ENCODE measurements around the gene ST8SIA1.
"Not testable (repeated sequence)": the region's sequence is repeated elsewhere in the genome, so short reads cannot be mapped to it uniquely, and the experiment has no call there.

Gene ST8SIA1

DNA sequence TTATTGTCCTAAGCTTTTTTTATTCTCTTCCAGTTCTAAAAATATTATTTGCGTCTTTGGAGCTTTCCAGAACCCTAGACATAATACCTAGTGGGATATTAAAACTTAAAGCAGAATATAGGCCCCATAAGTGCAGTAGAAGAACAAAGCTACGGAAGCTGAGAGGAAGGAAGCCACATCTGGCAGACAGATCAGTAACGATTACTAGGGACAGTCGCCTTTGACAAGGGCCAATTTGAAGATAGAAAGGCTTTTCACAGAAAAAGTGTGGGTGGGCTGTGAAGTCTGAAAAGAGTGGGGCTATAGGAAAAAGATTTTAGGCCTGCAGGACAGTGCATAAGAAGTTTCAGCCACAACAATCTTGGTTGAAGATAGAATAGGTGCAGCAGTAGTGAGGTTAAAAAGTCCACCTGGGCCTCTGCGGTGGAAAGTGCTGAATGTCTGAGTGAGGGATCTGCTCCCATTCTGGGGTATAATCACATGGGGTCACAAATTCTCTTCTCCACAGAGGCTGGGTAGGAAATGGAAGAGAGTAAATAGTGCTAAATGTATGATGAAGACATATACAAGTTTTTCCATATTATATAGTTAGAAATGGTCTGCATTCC is 174.0 kb downstream of the ST8SIA1 start:
- DNase-seq, result no peak

DNA sequence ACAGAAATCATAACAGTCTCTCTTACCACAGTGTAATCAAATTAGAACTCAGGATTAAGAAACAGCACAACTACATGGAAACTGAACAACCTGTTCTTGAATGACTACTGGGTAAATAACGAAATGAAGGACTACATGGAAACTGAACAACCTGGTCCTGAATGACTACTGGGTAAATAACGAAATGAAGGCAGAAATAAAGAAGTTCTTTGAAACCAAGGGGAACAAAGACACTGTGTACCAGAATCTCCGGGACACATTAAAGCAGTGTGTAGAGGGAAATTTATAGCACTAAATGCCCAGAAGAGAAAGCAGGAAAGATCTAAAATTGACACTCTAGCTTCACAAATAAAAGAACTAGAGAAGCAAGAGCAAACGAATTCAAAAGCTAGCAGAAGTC is 185.2 kb downstream of the ST8SIA1 start:
- not testable (repeated sequence) for DNase-seq

DNA sequence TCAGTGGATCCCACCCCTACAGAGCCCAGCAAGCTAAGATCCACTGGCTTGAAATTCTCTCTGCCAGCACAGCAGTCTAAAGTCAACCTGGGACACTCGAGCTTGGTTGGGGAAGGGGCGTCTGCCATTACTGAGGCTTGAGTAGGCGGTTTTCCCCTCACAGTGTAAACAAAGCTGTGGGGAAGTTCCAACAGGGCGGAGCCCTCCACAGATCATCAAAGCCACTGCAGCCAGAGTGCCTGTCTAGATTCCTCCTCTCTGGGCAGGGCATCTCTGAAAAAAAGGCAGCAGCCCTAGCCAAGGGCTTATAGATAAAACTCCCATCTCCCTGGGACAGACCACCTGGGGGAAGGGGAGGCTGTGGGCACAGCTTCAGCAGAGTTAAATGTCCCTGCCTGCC is 187.8 kb downstream of the ST8SIA1 start:
- peak; percentile 18 for DNase-seq

Measured in T-helper 9 cell (primary cell).